HCT116 (cell line): ENCODE results near the gene RGS2. TPM values are rescaled to one million over a fixed set of nuclear protein-coding genes. Genes with fewer than 3 reads are reported as not detected.

Experiments used
- ATAC-seq: fragments of 200-7000 bp; cut with Tn5 transposase; 2 replicates; pipeline ENCODE4 v1.9.1; 2020; ENCODE audit warnings: mild to moderate bottlenecking, moderate library complexity
- BruUV-seq: library from RNA; stranded (reverse); fragments of 400-500 nt; replicated peaks from 2 replicates; lab custom pipeline; 2021; lab: Mats Ljungman, UMichigan
- CTCF ChIA-PET: fragments of 300-600 bp; sonication (Branson Sonifier 250); formaldehyde crosslinking; loops from one replicate; lab custom pipeline; 2021; ENCODE audit warnings: antibody characterized with exemption; lab: Charles Lee
- POLR2A ChIA-PET: fragments of 300-600, 350-600 bp; sonication (Branson Sonifier 250); formaldehyde crosslinking; loops from one replicate; lab custom pipeline; 2021; ENCODE audit warnings: antibody characterized with exemption; lab: Charles Lee
- RAD21 ChIA-PET, 2 experiments: fragments of 300-600 bp; sonication (Branson Sonifier 250); formaldehyde crosslinking; loops; one replicate each; lab custom pipeline; 2023; ENCODE audit warnings: low total read pairs in 2 of 2; ENCODE audit not compliant: uncharacterized antibody in 2 of 2, unreplicated experiment in 2 of 2, low non-redundant PET in 1 of 2; lab: Charles Lee
- DNase-seq: peaks from one replicate; pipeline ENCODE4 v3.0.0-alpha.2; 2010; ENCODE audit warnings: low read depth, low spot score
- H2AFZ ChIP-seq: fragments of 200-600 bp; shearing (Covaris generic), sonication (generic); 2 replicates; pipeline ENCODE4 v1.6.1; 2017; ENCODE audit warnings: low read depth, mixed run types, mixed read lengths, antibody characterized with exemption, low read length; ENCODE audit not compliant: poor library complexity, severe bottlenecking
- H3K27ac ChIP-seq: 2 replicates; pipeline ENCODE4 v1.5.1; 2012; ENCODE audit warnings: low read depth, low read length
- H3K27me3 ChIP-seq: fragments of 200-600 bp; sonication (generic); 2 replicates; pipeline ENCODE4 v1.6.1; 2016; ENCODE audit warnings: mixed run types, low read length, mixed read lengths; ENCODE audit not compliant: insufficient read depth
- H3K36me3 ChIP-seq, 2 experiments: fragments of 200-500 bp in 1 of 2; fragments of 200-600 bp in 1 of 2; sonication (Bioruptor generic) in 1 of 2; sonication (generic) in 1 of 2; 2 replicates each; pipeline versions ENCODE4 v1.5.1 to v1.6.1; 2014 to 2016; ENCODE audit warnings: low read length in 2 of 2, inconsistent platforms in 1 of 2, mixed read lengths in 1 of 2, mixed run types in 1 of 2; ENCODE audit not compliant: insufficient read depth in 2 of 2, control insufficient read depth in 1 of 2
- H3K4me1 ChIP-seq, 2 experiments: fragments of 200-600 bp in 1 of 2; sonication (generic) in 1 of 2; 2 replicates each; pipeline versions ENCODE4 v1.5.1 to v1.6.1; 2012 to 2017; ENCODE audit warnings: low read length in 2 of 2, inconsistent platforms in 1 of 2, mild to moderate bottlenecking in 1 of 2, mixed read lengths in 1 of 2, mixed run types in 1 of 2, moderate library complexity in 1 of 2; ENCODE audit not compliant: insufficient read depth in 2 of 2, control insufficient read depth in 1 of 2
- H3K4me2 ChIP-seq: fragments of 200-600 bp; sonication (generic); 2 replicates; pipeline ENCODE4 v1.6.1; 2017; ENCODE audit warnings: mixed run types, low read length, mixed read lengths
- H3K4me3 ChIP-seq, 2 experiments: fragments of 200-600 bp in 1 of 2; sonication (generic) in 1 of 2; replicated peaks in 1 of 2; 2 replicates each; pipeline ENCODE4 v1.5.1; 2011 to 2016; ENCODE audit warnings: low read length in 2 of 2, control low read depth in 1 of 2, low read depth in 1 of 2, mild to moderate bottlenecking in 1 of 2, mixed read lengths in 1 of 2, mixed run types in 1 of 2
- H3K79me2 ChIP-seq: fragments of 200-600 bp; sonication (generic); 2 replicates; pipeline ENCODE4 v1.6.1; 2017; ENCODE audit warnings: mild to moderate bottlenecking, mixed run types, low read length, moderate library complexity, mixed read lengths; ENCODE audit not compliant: insufficient read depth
- H3K9ac ChIP-seq: fragments of 200-600 bp; sonication (generic); 2 replicates; pipeline ENCODE4 v1.6.1; 2016; ENCODE audit warnings: low read length, mixed read lengths
- H3K9me2 ChIP-seq: fragments of 200-600 bp; sonication (generic), shearing (Covaris generic); 2 replicates; pipeline ENCODE4 v1.6.1; 2017; ENCODE audit warnings: mixed run types, mild to moderate bottlenecking, moderate library complexity; ENCODE audit not compliant: insufficient read depth
- H3K9me3 ChIP-seq, 2 experiments: fragments of 200-500 bp in 1 of 2; fragments of 200-600 bp in 1 of 2; sonication (Bioruptor generic) in 1 of 2; sonication (generic) in 1 of 2; 2 replicates each; pipeline ENCODE4 v1.6.1; 2014 to 2017; ENCODE audit warnings: low read length in 2 of 2, mixed read lengths in 2 of 2, inconsistent platforms in 1 of 2, low read depth in 1 of 2, mild to moderate bottlenecking in 1 of 2, mixed run types in 1 of 2, moderate library complexity in 1 of 2; ENCODE audit not compliant: control insufficient read depth in 1 of 2, insufficient read depth in 1 of 2
- H4K20me1 ChIP-seq: fragments of 200-600 bp; sonication (generic), shearing (Covaris generic); 2 replicates; pipeline ENCODE4 v1.6.1; 2017; ENCODE audit warnings: mixed run types, mild to moderate bottlenecking, moderate library complexity; ENCODE audit not compliant: insufficient read depth
- CBX3 ChIP-seq: IDR thresholded peaks from 2 replicates; pipeline ENCODE4 v1.6.1; 2012; ENCODE audit warnings: low read depth
- CEBPB ChIP-seq: IDR thresholded peaks from 2 replicates; pipeline ENCODE4 v1.6.1; 2012; ENCODE audit warnings: low read depth
- EGR1 ChIP-seq: IDR thresholded peaks from 2 replicates; pipeline ENCODE4 v1.6.1; 2012; ENCODE audit warnings: low read depth
- ELF1 ChIP-seq: IDR thresholded peaks from 2 replicates; pipeline ENCODE4 v1.6.1; 2012; ENCODE audit warnings: low read depth, borderline replicate concordance
- EZH2 ChIP-seq: fragments of 200-600 bp; sonication (generic); IDR thresholded peaks from 2 replicates; pipeline ENCODE4 v1.6.1; 2017; ENCODE audit warnings: antibody characterized with exemption, mixed run types
- EZH2phosphoT487 ChIP-seq: fragments of 200-600 bp; IDR thresholded peaks from 2 replicates; pipeline ENCODE4 v1.6.1; 2018; ENCODE audit warnings: antibody characterized with exemption, borderline replicate concordance
- FOSL1 ChIP-seq: IDR thresholded peaks from 2 replicates; pipeline ENCODE4 v1.6.1; 2012; ENCODE audit warnings: low read depth
- JUND ChIP-seq: IDR thresholded peaks from 2 replicates; pipeline ENCODE4 v1.6.1; 2012
- POLR2A ChIP-seq: IDR thresholded peaks from 2 replicates; pipeline ENCODE4 v1.7.0; 2011; ENCODE audit warnings: borderline replicate concordance; ENCODE audit not compliant: insufficient read depth, insufficient read length; ENCODE audit errors: extremely low read depth
- POLR2AphosphoS5 ChIP-seq: IDR thresholded peaks from 2 replicates; pipeline ENCODE4 v1.6.1; 2011; ENCODE audit warnings: mild to moderate bottlenecking, low read depth, low read length, moderate library complexity
- RAD21 ChIP-seq: IDR thresholded peaks from 2 replicates; pipeline ENCODE4 v1.6.1; 2012; ENCODE audit warnings: low read depth, mild to moderate bottlenecking
- SP1 ChIP-seq: IDR thresholded peaks from 2 replicates; pipeline ENCODE4 v1.6.1; 2012; ENCODE audit warnings: low read depth
- SRF ChIP-seq: IDR thresholded peaks from 2 replicates; pipeline ENCODE4 v1.6.1; 2012; ENCODE audit warnings: low read depth
- TCF7L2 ChIP-seq: IDR thresholded peaks from 2 replicates; pipeline ENCODE4 v1.7.0; 2011; ENCODE audit warnings: borderline replicate concordance, inconsistent platforms; ENCODE audit not compliant: insufficient read depth, insufficient read length; ENCODE audit errors: extremely low read depth
- YY1 ChIP-seq: IDR thresholded peaks from 2 replicates; pipeline ENCODE4 v1.6.1; 2011; ENCODE audit warnings: low read length, low read depth, moderate library complexity, mild to moderate bottlenecking; ENCODE audit not compliant: insufficient replicate concordance; ENCODE audit errors: extremely low read depth
- ZFX ChIP-seq: fragments of 450-650 bp; IDR thresholded peaks from 2 replicates; pipeline ENCODE4 v1.6.1; 2017
- intact Hi-C: fragments of 100-400 bp; cut with micrococcal nuclease; formaldehyde crosslinking; loops from 2 replicates; pipeline ENCODE4 v1.10.0; 2022
- total RNA-seq: library from RNA; stranded (reverse); gene quantifications from one replicate; pipeline ENCODE4 v1.2.1, GENCODE V29; 2021; ENCODE audit not compliant: unreplicated experiment
- TF ChIP-seq, protein P1 (sequence below), 3 experiments: fragments of 200-600 bp in 1 of 3; sonication (generic) in 1 of 3; IDR thresholded peaks in 2 of 3; conservative IDR thresholded peaks in 1 of 3; 2 replicates each; pipeline ENCODE4 v1.5.1; 2012 to 2017; ENCODE audit warnings: low read depth in 2 of 3, low read length in 2 of 3, antibody characterized with exemption in 1 of 3, borderline replicate concordance in 1 of 3, control low read depth in 1 of 3, mild to moderate bottlenecking in 1 of 3, mixed read lengths in 1 of 3, mixed run types in 1 of 3, moderate library complexity in 1 of 3; ENCODE audit not compliant: insufficient read depth in 1 of 3
- TF ChIP-seq, protein P2 (sequence below): IDR thresholded peaks from 2 replicates; pipeline ENCODE4 v1.6.1; 2012
- TF ChIP-seq, protein P3 (sequence below): IDR thresholded peaks from 2 replicates; pipeline ENCODE4 v1.6.1; 2012; ENCODE audit warnings: low read depth
- TF ChIP-seq, protein P4 (sequence below): IDR thresholded peaks from 2 replicates; pipeline ENCODE4 v1.6.1; 2011; ENCODE audit warnings: mild to moderate bottlenecking, low read length, moderate library complexity; ENCODE audit not compliant: insufficient replicate concordance; ENCODE audit errors: extremely low read depth

RGS2 gene
- total RNA-seq, 1 experiment from 2014 or later = 21.1 TPM

DNA sequence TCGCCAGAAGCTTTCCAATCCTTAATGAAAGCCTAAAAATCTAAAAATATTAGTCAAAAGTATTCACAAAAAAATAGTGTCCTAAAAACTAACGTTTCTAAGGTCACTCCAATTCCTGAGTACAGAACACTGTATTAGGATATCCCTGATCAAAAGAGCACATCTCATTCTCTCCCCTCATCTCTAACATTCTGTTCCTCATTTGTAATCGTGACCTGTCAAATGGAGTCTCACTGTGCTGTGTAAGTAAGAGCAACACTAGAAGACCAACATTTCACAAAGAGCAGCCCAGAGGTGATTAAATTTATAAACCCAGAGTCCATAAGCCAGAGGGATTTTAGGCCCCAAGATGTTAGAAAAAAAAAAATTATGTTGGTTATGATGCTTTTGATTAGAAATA is 26.3 kb downstream of the RGS2 start:
- no peaks in the 10 kb centered on the region for H3K27me3 ChIP-seq
- ChIA-PET POLR2A (interaction anchor here (1.0 kb wide), 1 partner anchor 28 kb away, joined by 3 read pairs; no protein-coding TSS in a partner anchor), RAD21 (no interaction called here), CTCF (no interaction called here)
- TF ChIP-seq ZFX (no peak), EZH2phosphoT487 (no peak), ELF1 (no peak), JUND (no peak), EZH2 (no peak), CBX3 (no peak), RAD21 (no peak), POLR2AphosphoS5 (no peak), SP1 (no peak), YY1 (no peak), POLR2A (no peak), TCF7L2 (no peak), CEBPB (no peak), SRF (no peak), FOSL1 (no peak), EGR1 (no peak)
- TF ChIP-seq, protein P1, sequence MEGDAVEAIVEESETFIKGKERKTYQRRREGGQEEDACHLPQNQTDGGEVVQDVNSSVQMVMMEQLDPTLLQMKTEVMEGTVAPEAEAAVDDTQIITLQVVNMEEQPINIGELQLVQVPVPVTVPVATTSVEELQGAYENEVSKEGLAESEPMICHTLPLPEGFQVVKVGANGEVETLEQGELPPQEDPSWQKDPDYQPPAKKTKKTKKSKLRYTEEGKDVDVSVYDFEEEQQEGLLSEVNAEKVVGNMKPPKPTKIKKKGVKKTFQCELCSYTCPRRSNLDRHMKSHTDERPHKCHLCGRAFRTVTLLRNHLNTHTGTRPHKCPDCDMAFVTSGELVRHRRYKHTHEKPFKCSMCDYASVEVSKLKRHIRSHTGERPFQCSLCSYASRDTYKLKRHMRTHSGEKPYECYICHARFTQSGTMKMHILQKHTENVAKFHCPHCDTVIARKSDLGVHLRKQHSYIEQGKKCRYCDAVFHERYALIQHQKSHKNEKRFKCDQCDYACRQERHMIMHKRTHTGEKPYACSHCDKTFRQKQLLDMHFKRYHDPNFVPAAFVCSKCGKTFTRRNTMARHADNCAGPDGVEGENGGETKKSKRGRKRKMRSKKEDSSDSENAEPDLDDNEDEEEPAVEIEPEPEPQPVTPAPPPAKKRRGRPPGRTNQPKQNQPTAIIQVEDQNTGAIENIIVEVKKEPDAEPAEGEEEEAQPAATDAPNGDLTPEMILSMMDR (IDR thresholded peaks at IDR 0.05 in 2 of 3, conservative IDR thresholded peaks at IDR 0.05 in 1 of 3; ENCODE audit: borderline replicate concordance in 1 of 3, insufficient read depth in 1 of 3, low read depth in 2 of 3, low read length in 2 of 3) = no peak
- TF ChIP-seq, protein P2, sequence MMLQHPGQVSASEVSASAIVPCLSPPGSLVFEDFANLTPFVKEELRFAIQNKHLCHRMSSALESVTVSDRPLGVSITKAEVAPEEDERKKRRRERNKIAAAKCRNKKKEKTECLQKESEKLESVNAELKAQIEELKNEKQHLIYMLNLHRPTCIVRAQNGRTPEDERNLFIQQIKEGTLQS = no peak
- TF ChIP-seq, protein P3, sequence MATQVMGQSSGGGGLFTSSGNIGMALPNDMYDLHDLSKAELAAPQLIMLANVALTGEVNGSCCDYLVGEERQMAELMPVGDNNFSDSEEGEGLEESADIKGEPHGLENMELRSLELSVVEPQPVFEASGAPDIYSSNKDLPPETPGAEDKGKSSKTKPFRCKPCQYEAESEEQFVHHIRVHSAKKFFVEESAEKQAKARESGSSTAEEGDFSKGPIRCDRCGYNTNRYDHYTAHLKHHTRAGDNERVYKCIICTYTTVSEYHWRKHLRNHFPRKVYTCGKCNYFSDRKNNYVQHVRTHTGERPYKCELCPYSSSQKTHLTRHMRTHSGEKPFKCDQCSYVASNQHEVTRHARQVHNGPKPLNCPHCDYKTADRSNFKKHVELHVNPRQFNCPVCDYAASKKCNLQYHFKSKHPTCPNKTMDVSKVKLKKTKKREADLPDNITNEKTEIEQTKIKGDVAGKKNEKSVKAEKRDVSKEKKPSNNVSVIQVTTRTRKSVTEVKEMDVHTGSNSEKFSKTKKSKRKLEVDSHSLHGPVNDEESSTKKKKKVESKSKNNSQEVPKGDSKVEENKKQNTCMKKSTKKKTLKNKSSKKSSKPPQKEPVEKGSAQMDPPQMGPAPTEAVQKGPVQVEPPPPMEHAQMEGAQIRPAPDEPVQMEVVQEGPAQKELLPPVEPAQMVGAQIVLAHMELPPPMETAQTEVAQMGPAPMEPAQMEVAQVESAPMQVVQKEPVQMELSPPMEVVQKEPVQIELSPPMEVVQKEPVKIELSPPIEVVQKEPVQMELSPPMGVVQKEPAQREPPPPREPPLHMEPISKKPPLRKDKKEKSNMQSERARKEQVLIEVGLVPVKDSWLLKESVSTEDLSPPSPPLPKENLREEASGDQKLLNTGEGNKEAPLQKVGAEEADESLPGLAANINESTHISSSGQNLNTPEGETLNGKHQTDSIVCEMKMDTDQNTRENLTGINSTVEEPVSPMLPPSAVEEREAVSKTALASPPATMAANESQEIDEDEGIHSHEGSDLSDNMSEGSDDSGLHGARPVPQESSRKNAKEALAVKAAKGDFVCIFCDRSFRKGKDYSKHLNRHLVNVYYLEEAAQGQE = no peak
- TF ChIP-seq, protein P4, sequence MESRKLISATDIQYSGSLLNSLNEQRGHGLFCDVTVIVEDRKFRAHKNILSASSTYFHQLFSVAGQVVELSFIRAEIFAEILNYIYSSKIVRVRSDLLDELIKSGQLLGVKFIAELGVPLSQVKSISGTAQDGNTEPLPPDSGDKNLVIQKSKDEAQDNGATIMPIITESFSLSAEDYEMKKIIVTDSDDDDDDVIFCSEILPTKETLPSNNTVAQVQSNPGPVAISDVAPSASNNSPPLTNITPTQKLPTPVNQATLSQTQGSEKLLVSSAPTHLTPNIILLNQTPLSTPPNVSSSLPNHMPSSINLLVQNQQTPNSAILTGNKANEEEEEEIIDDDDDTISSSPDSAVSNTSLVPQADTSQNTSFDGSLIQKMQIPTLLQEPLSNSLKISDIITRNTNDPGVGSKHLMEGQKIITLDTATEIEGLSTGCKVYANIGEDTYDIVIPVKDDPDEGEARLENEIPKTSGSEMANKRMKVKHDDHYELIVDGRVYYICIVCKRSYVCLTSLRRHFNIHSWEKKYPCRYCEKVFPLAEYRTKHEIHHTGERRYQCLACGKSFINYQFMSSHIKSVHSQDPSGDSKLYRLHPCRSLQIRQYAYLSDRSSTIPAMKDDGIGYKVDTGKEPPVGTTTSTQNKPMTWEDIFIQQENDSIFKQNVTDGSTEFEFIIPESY = no peak
- DNase-seq = no peak
- intact Hi-C loops = no loop called here
- no peak overlapping the region for H3K4me3 ChIP-seq
- no peaks in the 10 kb centered on the region for H3K9me2 ChIP-seq
- H4K20me1 ChIP-seq = no peaks in the 10 kb centered on the region
- H3K9me3 ChIP-seq = no peaks in the 10 kb centered on the region
- 0 out of 4 replicates have a peak, but pooled peaks cover 0 to 3% of the 10 kb centered on the region in 2 experiments for H3K4me1 ChIP-seq
- ATAC-seq = no peak
- H3K4me2 ChIP-seq = no peak overlapping the region
- H3K9ac ChIP-seq = no peak overlapping the region
- H3K27ac ChIP-seq = no peak overlapping the region
- H3K79me2 ChIP-seq = no peaks in the 10 kb centered on the region
- no peaks in the 10 kb centered on the region for H3K36me3 ChIP-seq
- BruUV-seq = no TSS peak
- H2AFZ ChIP-seq = no peak overlapping the region
